ENCODE measurements around the gene PDE10A.

The PDE10A gene

GRCh38 chr6:165455488-165455887, 207.6 kb downstream of the PDE10A start:
- TF ChIP-seq, protein P1, sequence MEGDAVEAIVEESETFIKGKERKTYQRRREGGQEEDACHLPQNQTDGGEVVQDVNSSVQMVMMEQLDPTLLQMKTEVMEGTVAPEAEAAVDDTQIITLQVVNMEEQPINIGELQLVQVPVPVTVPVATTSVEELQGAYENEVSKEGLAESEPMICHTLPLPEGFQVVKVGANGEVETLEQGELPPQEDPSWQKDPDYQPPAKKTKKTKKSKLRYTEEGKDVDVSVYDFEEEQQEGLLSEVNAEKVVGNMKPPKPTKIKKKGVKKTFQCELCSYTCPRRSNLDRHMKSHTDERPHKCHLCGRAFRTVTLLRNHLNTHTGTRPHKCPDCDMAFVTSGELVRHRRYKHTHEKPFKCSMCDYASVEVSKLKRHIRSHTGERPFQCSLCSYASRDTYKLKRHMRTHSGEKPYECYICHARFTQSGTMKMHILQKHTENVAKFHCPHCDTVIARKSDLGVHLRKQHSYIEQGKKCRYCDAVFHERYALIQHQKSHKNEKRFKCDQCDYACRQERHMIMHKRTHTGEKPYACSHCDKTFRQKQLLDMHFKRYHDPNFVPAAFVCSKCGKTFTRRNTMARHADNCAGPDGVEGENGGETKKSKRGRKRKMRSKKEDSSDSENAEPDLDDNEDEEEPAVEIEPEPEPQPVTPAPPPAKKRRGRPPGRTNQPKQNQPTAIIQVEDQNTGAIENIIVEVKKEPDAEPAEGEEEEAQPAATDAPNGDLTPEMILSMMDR (IDR thresholded peaks at IDR 0.05) = no peak

DNA sequence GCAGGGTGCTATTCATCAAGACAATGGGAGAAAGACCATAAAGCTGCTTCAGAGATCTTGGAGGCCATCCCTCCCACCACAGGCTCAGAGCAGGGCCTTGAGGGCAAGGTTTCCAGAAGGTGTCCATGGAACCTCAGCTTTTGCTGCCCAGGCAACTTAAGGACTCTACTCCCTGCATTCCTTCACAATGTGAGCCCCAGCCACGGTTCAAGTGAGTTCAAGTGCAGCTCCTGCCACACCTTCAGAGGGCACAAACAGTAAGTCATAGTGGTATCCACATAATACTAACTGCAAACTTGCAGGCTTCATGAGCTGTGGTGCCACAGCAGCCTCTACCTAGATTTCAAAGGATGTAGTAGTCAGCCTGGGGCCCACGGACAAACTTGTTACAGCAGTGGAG, 209.6 kb downstream of the PDE10A start:
- TF ChIP-seq, protein P1 (IDR thresholded peaks at IDR 0.05) = no peak

DNA sequence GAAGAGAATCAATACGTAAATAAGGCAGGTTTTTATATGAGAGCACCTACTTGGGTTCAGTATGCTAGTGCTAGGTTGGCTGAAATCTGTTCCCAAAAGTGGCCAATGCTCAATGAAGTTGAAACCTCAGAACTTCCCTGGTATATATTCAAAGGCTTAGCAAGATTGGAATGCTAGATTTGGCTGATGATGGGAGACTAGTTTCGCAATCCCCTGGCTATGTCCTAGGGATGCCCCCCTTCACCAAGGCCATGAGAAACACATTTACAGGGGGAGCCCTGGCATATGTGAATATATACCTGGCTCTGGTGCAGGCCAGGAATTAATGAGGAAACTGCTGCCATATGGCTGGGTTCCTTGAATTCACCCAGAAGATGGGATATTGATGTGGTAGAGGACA, 211.2 kb downstream of the PDE10A start:
- TF ChIP-seq, protein P1 (IDR thresholded peaks at IDR 0.05) = no peak

- TF ChIP-seq, protein P1 (IDR thresholded peaks at IDR 0.05) = no peak
Observed at GRCh38 chr6:165448210-165448609, 214.8 kb downstream of the PDE10A start.

GRCh38 chr6:165447141-165447540, 215.9 kb downstream of the PDE10A start:
- TF ChIP-seq, protein P1 (IDR thresholded peaks at IDR 0.05) = no peak

DNA sequence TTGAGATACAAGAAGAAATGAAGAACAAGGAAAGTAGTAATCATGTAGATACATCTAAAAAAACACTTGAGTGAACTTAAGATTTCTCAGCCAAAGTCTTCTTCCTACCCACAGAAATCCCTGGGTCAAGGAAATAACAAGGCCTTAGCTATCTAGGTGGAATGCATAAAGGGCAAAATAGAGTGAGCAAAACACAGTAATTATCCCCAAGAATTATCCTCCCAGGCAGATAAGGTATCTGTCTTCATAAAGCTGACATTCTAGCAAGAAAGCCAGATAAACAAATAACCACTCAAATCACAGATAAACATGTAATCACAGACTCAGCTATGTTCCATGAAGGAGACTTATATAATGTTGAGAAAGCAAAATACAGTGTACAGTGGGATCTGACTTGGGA, 216.7 kb downstream of the PDE10A start:
- TF ChIP-seq, protein P1 (IDR thresholded peaks at IDR 0.05) = no peak

- TF ChIP-seq, protein P1 (IDR thresholded peaks at IDR 0.05) = no peak
Observed at GRCh38 chr6:165443462-165443861, 219.6 kb downstream of the PDE10A start.

- TF ChIP-seq, protein P1 (IDR thresholded peaks at IDR 0.05) = no peak
Observed at GRCh38 chr6:165441181-165441580, 221.9 kb downstream of the PDE10A start.
